GM12878 (cell line): ENCODE measurements around the gene ABCA13. TPM values are rescaled to one million over a fixed set of nuclear protein-coding genes. Genes with fewer than 3 reads are reported as not detected.

Experiments used
- GATAD2B ChIP-seq: fragments of 450-650 bp; conservative IDR thresholded peaks from 2 replicates; pipeline ENCODE4 v1.6.1; 2017; ENCODE audit warnings: low read depth, mild to moderate bottlenecking, moderate library complexity
- NR2C1 ChIP-seq: fragments of 450-650 bp; IDR thresholded peaks from 2 replicates; pipeline ENCODE4 v1.6.1; 2017; ENCODE audit warnings: antibody characterized with exemption, mild to moderate bottlenecking, moderate library complexity
- RUNX3 ChIP-seq: IDR thresholded peaks from 2 replicates; pipeline ENCODE4 v1.6.1; 2012; ENCODE audit warnings: low read length, inconsistent platforms
- polyA plus RNA-seq, 11 experiments: library from polyadenylated mRNA; depleted of rRNA in 4 of 11; unstranded in 6 of 11; stranded (reverse) in 5 of 11; fragments of >200 nt; fragmentation: Nextera tagmentation in 4 of 11; fragmentation: Illumina TruSeq in 1 of 11; extraction: Ambion mirVana in 4 of 11; extraction: Trizol in 1 of 11; gene quantifications; 1 replicate in 1 of 11; 2 replicates in 10 of 11; pipeline versions ENCODE4 v1.2.1 to v1.2.3, GENCODE V29; 2011 to 2016; ENCODE audit warnings: inconsistent platforms in 2 of 11, missing spikeins in 2 of 11, low read depth in 1 of 11
- total RNA-seq, 4 experiments: library from RNA; depleted of rRNA in 3 of 4; stranded (reverse); fragments of >200 nt in 3 of 4; fragmentation: Illumina TruSeq in 1 of 4; extraction: Trizol in 1 of 4; gene quantifications; 2 replicates each; pipeline versions ENCODE4 v1.2.1 to v1.2.3, GENCODE V29; 2013 to 2021
- TF ChIP-seq, protein P1 (sequence below): fragments of 450-650 bp; formaldehyde crosslinking; IDR thresholded peaks from 2 replicates; pipeline ENCODE4 v1.5.0; 2022; ENCODE audit warnings: mild to moderate bottlenecking, missing genetic modification characterization
- TF ChIP-seq, protein P2 (sequence below): IDR thresholded peaks from 2 replicates; pipeline ENCODE4 v1.6.1; 2012; ENCODE audit warnings: improper control_type of control experiment, low read depth, low read length; ENCODE audit not compliant: insufficient replicate concordance

Gene ABCA13
- total and polyA plus RNA-seq, 10 of the 15 experiments (the other 5 are each of a cell fraction or from before 2014, with no cell fraction given): under 0.01 to 0.98 (median 0.04) TPM; not detected in 2

- TF ChIP-seq, protein P1, sequence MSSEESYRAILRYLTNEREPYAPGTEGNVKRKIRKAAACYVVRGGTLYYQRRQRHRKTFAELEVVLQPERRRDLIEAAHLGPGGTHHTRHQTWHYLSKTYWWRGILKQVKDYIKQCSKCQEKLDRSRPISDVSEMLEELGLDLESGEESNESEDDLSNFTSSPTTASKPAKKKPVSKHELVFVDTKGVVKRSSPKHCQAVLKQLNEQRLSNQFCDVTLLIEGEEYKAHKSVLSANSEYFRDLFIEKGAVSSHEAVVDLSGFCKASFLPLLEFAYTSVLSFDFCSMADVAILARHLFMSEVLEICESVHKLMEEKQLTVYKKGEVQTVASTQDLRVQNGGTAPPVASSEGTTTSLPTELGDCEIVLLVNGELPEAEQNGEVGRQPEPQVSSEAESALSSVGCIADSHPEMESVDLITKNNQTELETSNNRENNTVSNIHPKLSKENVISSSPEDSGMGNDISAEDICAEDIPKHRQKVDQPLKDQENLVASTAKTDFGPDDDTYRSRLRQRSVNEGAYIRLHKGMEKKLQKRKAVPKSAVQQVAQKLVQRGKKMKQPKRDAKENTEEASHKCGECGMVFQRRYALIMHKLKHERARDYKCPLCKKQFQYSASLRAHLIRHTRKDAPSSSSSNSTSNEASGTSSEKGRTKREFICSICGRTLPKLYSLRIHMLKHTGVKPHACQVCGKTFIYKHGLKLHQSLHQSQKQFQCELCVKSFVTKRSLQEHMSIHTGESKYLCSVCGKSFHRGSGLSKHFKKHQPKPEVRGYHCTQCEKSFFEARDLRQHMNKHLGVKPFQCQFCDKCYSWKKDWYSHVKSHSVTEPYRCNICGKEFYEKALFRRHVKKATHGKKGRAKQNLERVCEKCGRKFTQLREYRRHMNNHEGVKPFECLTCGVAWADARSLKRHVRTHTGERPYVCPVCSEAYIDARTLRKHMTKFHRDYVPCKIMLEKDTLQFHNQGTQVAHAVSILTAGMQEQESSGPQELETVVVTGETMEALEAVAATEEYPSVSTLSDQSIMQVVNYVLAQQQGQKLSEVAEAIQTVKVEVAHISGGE: no peak
- TF ChIP-seq NR2C1 (no peak), RUNX3 (no peak), GATAD2B (no peak)
- TF ChIP-seq, protein P2, sequence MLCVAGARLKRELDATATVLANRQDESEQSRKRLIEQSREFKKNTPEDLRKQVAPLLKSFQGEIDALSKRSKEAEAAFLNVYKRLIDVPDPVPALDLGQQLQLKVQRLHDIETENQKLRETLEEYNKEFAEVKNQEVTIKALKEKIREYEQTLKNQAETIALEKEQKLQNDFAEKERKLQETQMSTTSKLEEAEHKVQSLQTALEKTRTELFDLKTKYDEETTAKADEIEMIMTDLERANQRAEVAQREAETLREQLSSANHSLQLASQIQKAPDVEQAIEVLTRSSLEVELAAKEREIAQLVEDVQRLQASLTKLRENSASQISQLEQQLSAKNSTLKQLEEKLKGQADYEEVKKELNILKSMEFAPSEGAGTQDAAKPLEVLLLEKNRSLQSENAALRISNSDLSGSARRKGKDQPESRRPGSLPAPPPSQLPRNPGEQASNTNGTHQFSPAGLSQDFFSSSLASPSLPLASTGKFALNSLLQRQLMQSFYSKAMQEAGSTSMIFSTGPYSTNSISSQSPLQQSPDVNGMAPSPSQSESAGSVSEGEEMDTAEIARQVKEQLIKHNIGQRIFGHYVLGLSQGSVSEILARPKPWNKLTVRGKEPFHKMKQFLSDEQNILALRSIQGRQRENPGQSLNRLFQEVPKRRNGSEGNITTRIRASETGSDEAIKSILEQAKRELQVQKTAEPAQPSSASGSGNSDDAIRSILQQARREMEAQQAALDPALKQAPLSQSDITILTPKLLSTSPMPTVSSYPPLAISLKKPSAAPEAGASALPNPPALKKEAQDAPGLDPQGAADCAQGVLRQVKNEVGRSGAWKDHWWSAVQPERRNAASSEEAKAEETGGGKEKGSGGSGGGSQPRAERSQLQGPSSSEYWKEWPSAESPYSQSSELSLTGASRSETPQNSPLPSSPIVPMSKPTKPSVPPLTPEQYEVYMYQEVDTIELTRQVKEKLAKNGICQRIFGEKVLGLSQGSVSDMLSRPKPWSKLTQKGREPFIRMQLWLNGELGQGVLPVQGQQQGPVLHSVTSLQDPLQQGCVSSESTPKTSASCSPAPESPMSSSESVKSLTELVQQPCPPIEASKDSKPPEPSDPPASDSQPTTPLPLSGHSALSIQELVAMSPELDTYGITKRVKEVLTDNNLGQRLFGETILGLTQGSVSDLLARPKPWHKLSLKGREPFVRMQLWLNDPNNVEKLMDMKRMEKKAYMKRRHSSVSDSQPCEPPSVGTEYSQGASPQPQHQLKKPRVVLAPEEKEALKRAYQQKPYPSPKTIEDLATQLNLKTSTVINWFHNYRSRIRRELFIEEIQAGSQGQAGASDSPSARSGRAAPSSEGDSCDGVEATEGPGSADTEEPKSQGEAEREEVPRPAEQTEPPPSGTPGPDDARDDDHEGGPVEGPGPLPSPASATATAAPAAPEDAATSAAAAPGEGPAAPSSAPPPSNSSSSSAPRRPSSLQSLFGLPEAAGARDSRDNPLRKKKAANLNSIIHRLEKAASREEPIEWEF: no peak
Observed at GRCh38 chr7:48610705-48611104, 439.4 kb downstream of the ABCA13 start (continued).
